ENCODE data around the gene CDH24.

CDH24 gene, protein sequence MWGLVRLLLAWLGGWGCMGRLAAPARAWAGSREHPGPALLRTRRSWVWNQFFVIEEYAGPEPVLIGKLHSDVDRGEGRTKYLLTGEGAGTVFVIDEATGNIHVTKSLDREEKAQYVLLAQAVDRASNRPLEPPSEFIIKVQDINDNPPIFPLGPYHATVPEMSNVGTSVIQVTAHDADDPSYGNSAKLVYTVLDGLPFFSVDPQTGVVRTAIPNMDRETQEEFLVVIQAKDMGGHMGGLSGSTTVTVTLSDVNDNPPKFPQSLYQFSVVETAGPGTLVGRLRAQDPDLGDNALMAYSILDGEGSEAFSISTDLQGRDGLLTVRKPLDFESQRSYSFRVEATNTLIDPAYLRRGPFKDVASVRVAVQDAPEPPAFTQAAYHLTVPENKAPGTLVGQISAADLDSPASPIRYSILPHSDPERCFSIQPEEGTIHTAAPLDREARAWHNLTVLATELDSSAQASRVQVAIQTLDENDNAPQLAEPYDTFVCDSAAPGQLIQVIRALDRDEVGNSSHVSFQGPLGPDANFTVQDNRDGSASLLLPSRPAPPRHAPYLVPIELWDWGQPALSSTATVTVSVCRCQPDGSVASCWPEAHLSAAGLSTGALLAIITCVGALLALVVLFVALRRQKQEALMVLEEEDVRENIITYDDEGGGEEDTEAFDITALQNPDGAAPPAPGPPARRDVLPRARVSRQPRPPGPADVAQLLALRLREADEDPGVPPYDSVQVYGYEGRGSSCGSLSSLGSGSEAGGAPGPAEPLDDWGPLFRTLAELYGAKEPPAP

DNA sequence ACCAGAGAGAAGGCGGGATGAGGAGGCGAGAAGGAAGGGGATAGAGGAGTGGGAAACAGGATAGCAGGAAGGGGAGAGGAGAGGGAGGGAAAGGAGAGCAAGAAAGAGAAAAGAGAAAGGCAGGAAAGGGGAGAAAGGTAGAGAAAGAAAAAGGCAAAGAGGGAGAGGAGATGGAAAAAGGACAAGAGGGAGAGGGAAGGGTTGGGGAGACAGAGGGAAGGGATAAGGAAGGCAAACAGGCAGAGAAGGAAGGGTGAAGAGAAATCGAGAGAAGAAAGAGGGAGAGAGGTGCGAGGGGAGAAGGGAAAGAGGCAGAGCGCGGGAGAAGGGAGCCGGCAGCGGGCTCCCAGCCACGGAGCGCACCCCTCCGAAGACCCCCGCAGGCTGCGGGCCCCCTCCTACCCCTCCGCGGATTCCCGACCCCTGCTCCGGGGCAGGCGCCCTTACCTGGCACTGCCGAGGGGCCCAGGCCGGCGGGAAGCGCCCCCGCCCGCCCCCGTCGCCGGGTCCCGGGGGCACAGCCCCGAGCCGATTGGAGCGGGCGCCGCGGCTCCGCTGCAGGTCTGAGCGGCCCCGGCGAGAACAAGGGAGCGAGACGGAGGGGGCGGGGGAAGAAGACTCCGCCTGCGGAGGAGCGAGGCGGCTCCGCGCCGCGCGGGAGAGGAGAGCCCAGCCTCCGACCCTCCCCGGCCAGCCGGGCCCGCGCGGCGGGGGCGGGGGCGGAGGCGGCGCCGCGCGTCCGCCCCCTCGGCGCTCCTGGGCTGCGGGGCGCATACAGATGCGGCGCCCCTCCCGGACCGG is at the start of gene CDH24:
Gene CDH24, minus strand, starts transcription at position 565 of the 801 bp plus-strand sequence. CDS start 1,787 bp downstream, outside the sequence.
- TF ChIP-seq, protein P1, sequence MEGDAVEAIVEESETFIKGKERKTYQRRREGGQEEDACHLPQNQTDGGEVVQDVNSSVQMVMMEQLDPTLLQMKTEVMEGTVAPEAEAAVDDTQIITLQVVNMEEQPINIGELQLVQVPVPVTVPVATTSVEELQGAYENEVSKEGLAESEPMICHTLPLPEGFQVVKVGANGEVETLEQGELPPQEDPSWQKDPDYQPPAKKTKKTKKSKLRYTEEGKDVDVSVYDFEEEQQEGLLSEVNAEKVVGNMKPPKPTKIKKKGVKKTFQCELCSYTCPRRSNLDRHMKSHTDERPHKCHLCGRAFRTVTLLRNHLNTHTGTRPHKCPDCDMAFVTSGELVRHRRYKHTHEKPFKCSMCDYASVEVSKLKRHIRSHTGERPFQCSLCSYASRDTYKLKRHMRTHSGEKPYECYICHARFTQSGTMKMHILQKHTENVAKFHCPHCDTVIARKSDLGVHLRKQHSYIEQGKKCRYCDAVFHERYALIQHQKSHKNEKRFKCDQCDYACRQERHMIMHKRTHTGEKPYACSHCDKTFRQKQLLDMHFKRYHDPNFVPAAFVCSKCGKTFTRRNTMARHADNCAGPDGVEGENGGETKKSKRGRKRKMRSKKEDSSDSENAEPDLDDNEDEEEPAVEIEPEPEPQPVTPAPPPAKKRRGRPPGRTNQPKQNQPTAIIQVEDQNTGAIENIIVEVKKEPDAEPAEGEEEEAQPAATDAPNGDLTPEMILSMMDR (IDR thresholded peaks at IDR 0.05; ENCODE audit: borderline replicate concordance, insufficient read depth, low read depth, low read length): no peak
- H3K4me3 ChIP-seq (ENCODE audit: low read depth, low read length): peak within 1 kb of the TSS; percentile 36

DNA sequence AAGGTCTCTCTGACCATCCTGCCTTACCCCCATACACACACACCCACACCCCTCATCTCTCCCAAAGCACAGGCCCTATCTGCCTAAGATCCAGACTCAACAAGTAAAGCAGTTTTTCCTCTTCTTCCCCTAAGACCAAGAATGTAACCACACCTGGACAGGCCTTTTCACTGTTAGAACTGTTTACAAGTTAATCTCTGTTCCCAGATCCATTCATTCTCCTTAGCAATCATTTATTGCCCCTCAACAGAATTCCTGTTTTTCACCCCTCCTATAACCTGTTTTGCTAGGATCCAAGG is 49.4 kb upstream of the CDH24 start:
- TF ChIP-seq, protein P1 (IDR thresholded peaks at IDR 0.05; ENCODE audit: borderline replicate concordance, insufficient read depth, low read depth, low read length): no peak
- H3K4me3 ChIP-seq (ENCODE audit: low read depth, low read length): no peak overlapping the region

DNA sequence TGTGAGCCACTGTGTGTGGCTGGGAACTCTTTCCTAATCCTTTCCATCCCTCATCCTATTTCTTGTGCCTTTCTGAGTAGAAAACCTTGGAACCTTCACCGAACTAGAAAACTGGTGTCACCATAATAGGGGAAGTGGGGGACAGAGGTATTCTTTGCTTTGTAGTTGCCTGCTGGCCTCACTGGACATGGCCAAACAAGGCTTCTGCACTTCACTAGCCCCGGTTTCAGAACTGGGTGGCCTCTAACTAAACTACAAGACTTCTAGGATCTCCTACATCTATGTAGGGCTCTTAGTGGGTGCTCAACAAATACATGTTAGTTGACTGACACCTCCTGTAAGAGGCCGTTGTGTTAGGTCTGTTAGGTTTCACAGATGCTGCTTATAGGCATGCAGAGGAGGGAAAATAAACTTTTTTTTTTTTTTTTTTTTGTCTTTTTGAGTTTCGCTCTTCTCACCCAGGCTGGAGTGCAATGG is 48.1 kb upstream of the CDH24 start:
- TF ChIP-seq, protein P1 (IDR thresholded peaks at IDR 0.05; ENCODE audit: borderline replicate concordance, insufficient read depth, low read depth, low read length): no peak

DNA sequence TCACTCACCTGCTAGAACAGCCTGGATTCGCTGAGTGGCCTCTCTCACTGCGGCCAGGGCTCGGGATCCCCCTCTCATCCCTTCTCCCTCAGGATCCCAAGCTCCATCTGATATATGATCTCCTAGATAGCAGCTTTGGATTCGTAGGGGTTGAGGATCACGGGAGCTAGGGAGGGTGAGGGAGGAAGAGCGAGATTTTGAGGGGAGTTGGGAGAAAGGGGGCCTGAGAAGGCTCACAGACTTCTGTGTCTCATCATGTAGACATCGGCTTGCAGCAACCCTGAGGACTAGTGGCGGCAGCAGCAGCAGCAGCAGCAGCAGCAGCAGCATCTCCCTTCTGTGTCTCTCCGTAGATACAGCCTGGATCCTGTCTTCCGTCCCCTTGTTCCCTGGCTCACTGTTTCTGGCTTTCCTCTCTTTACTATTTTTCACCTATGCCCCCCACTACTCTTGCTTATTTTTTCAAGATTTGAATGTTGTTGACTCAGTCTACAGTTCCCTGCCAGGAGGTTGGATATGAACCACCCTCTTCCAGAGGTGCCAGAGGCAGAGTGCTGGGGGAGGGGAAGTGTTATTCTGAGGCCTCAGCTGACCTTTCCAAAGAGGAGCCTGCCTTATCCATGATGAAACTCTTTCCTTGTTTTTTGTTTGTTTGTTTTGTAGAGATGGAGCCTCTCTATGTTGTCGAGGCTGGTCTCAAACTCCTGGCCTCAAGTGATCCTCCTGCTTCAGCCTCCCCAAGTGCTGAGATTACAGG is 47.4 kb upstream of the CDH24 start, which contains the start of gene CIROP:
Gene CIROP, minus strand, starts transcription at position 399 of the 757 bp plus-strand sequence. Its CDS starts 69 bp downstream, at position 330.
- no peak within 1 kb of the TSS for H3K4me3 ChIP-seq (ENCODE audit: low read depth, low read length)
- TF ChIP-seq, protein P1 (IDR thresholded peaks at IDR 0.05; ENCODE audit: borderline replicate concordance, insufficient read depth, low read depth, low read length): no peak

More for the DNA sequence above, 48.1 kb upstream of the CDH24 start:
- H3K4me3 ChIP-seq (ENCODE audit: low read depth, low read length): no peak overlapping the region

DNA sequence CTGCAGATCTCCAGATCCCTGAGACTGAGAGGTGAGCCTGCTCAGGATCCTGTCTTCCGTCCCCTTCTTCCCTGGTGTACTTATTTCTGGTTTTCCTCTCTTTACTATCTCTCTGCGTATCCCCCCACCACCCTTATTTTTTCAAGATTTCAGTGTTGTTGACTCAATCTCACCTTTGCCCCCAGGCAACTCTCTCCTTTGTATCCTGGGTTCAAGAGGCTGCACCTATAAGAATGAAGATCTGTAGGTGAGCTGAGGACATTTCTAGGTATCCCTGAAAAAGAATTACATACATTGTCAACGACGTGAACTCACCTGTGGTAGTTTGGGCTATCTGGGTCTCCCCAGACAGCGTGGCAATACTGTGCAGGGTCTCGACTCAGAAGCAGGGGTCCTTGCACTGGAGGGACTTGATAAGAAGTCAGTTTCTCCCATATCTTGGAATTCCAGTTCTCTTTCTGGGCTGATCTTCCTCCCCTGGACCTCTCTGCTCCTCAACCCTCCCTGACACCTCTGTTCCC is 46.8 kb upstream of the CDH24 start:
- no peak overlapping the region for H3K4me3 ChIP-seq (ENCODE audit: low read depth, low read length)
- TF ChIP-seq, protein P1 (IDR thresholded peaks at IDR 0.05; ENCODE audit: borderline replicate concordance, insufficient read depth, low read depth, low read length): no peak

DNA sequence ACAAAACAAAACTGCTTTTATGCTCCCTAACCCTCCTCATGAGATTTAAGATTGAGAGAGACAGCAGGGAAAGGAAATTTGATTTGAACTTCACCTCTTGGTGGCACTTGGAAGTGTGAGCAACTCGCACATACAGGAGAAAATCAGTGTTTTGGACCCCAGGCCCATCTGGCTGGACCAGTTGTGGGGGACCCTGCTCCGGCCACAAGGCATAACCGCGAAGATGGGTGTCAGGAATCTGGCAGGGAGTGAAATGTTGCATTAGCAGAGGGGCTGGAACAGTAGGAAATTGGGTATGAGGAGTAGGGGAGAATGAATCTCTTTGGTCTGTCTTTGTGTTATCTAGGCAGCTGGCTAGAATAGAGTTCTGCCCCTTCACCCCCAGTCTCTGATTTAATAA is 46.3 kb upstream of the CDH24 start:
- TF ChIP-seq, protein P1 (IDR thresholded peaks at IDR 0.05; ENCODE audit: borderline replicate concordance, insufficient read depth, low read depth, low read length): no peak
- H3K4me3 ChIP-seq (ENCODE audit: low read depth, low read length): no peak overlapping the region
